ENCODE measurements around the gene ZNF22.
A peak's percentile ranks its signal among the peaks of the same experiment; 100 is the strongest.

Gene ZNF22

DNA sequence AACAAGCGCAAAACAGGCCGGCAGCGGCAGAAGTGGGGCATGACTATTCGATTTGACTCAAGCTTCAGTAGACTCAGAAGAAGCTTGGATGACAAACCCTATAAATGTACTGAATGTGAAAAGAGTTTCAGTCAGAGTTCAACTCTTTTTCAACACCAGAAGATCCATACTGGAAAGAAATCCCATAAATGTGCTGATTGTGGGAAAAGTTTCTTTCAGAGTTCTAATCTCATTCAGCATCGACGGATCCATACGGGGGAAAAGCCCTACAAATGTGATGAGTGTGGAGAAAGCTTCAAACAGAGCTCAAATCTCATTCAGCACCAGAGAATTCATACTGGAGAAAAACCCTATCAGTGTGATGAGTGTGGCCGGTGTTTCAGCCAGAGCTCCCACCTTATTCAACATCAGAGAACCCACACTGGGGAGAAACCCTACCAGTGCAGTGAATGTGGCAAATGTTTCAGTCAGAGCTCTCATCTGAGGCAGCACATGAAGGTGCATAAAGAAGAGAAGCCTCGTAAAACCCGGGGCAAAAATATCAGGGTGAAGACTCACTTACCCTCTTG, 2.8 kb downstream of the ZNF22 start:
- no peak overlapping the region for H4K8ac ChIP-seq (ENCODE audit: low read depth, low read length)
- WGBS (ENCODE audit: extremely low coverage, insufficient coverage, low lambda C conversion rate): no CpG with 5 or more reads among the region's 10 CpGs
- no peak for DNase-seq
- peaks cover 6% of the 10 kb centered on the region for H3K79me1 ChIP-seq (ENCODE audit: low read length)
- no peak overlapping the region for H2AK5ac ChIP-seq (ENCODE audit: low read length)
- peaks cover 13% of the 10 kb centered on the region for H3K79me2 ChIP-seq (ENCODE audit: control insufficient read depth, insufficient read depth, low read length)
- H3K4me3 ChIP-seq (ENCODE audit: low read length): no peak overlapping the region
- H3K36me3 ChIP-seq (ENCODE audit: control insufficient read depth, insufficient read depth, low read length): no peaks in the 10 kb centered on the region
- H3K27me3 ChIP-seq (ENCODE audit: insufficient read depth, low read length, poor library complexity): no peaks in the 10 kb centered on the region
- H3K56ac ChIP-seq (ENCODE audit: low read length): no peak overlapping the region
- no peak overlapping the region for H4K5ac ChIP-seq (ENCODE audit: low read length)
- no peak overlapping the region for H3K4me2 ChIP-seq (ENCODE audit: low read length)
- no peak overlapping the region for H3K18ac ChIP-seq (ENCODE audit: low read length)
- peaks cover 3% of the 10 kb centered on the region for H3K4me1 ChIP-seq (ENCODE audit: control insufficient read depth, low read depth, low read length)
- H2BK15ac ChIP-seq (replicated peaks; ENCODE audit: low read depth): no peak overlapping the region
- no peak overlapping the region for H3K9ac ChIP-seq (ENCODE audit: low read length)
- H2BK5ac ChIP-seq (ENCODE audit: low read length): no peak overlapping the region
- no peak overlapping the region for H2BK120ac ChIP-seq (ENCODE audit: low read depth, low read length)
- no peak overlapping the region for H3K23ac ChIP-seq (ENCODE audit: low read length)
- H3K4ac ChIP-seq (ENCODE audit: low read depth, low read length): no peak overlapping the region
- H3K27ac ChIP-seq (ENCODE audit: low read depth, low read length): no peak overlapping the region

DNA sequence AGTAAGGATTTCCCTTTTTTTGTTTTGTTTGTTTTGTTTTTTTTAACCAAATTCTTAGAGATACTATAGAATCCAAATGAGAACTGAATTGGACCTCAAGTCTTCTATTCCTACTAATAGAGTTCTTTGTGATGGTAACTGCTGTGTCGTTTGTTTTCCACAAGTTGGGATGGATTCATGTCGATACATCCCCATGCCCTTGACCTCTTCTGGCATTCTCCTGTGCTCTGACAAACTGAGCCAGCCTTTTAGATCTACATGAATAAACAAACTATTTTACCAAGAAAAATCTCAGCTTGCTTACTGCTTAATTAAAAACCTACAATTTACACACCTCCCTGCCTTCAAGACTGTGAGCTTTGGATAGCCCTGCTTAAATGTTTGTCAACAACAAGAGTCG, 3.9 kb downstream of the ZNF22 start:
- no peak overlapping the region for H2BK15ac ChIP-seq (replicated peaks; ENCODE audit: low read depth)
- H4K8ac ChIP-seq (ENCODE audit: low read depth, low read length): no peak overlapping the region
- H3K4me1 ChIP-seq (ENCODE audit: control insufficient read depth, low read depth, low read length): peaks cover 3% of the 10 kb centered on the region
- no peak overlapping the region for H2BK5ac ChIP-seq (ENCODE audit: low read length)
- no peak overlapping the region for H2BK120ac ChIP-seq (ENCODE audit: low read depth, low read length)
- H3K4ac ChIP-seq (ENCODE audit: low read depth, low read length): no peak overlapping the region
- no peak overlapping the region for H3K23ac ChIP-seq (ENCODE audit: low read length)
- H3K79me1 ChIP-seq (ENCODE audit: low read length): peaks cover 6% of the 10 kb centered on the region
- DNase-seq: no peak
- peaks cover 13% of the 10 kb centered on the region for H3K79me2 ChIP-seq (ENCODE audit: control insufficient read depth, insufficient read depth, low read length)
- no peak overlapping the region for H3K18ac ChIP-seq (ENCODE audit: low read length)
- no peak overlapping the region for H3K4me3 ChIP-seq (ENCODE audit: low read length)
- H3K56ac ChIP-seq (ENCODE audit: low read length): no peak overlapping the region
- no peak overlapping the region for H3K9ac ChIP-seq (ENCODE audit: low read length)
- no peaks in the 10 kb centered on the region for H3K27me3 ChIP-seq (ENCODE audit: insufficient read depth, low read length, poor library complexity)
- H3K4me2 ChIP-seq (ENCODE audit: low read length): no peak overlapping the region
- H3K27ac ChIP-seq (ENCODE audit: low read depth, low read length): no peak overlapping the region
- H4K5ac ChIP-seq (ENCODE audit: low read length): no peak overlapping the region
- no CpG with 5 or more reads among the region's 3 CpGs for WGBS (ENCODE audit: extremely low coverage, insufficient coverage, low lambda C conversion rate)
- H2AK5ac ChIP-seq (ENCODE audit: low read length): no peak overlapping the region
- no peaks in the 10 kb centered on the region for H3K36me3 ChIP-seq (ENCODE audit: control insufficient read depth, insufficient read depth, low read length)

GRCh38 chr10:45005284-45005683, 4.6 kb downstream of the ZNF22 start:
- no CpG with 5 or more reads among the region's 1 CpG for WGBS (ENCODE audit: extremely low coverage, insufficient coverage, low lambda C conversion rate)
- Histone ChIP-seq H3K23ac (ENCODE audit: low read length) (no peak overlapping the region), H3K79me2 (ENCODE audit: control insufficient read depth, insufficient read depth, low read length) (peaks cover 13% of the 10 kb centered on the region), H3K4me2 (ENCODE audit: low read length) (no peak overlapping the region), H4K8ac (ENCODE audit: low read depth, low read length) (no peak overlapping the region), H3K4me1 (ENCODE audit: control insufficient read depth, low read depth, low read length) (no peaks in the 10 kb centered on the region), H3K4me3 (ENCODE audit: low read length) (no peak overlapping the region), H3K56ac (ENCODE audit: low read length) (no peak overlapping the region), H2BK5ac (ENCODE audit: low read length) (no peak overlapping the region), H3K27me3 (ENCODE audit: insufficient read depth, low read length, poor library complexity) (no peaks in the 10 kb centered on the region), H3K18ac (ENCODE audit: low read length) (no peak overlapping the region), H2BK15ac (replicated peaks; ENCODE audit: low read depth) (no peak overlapping the region), H2AK5ac (ENCODE audit: low read length) (no peak overlapping the region), H3K79me1 (ENCODE audit: low read length) (peaks cover 6% of the 10 kb centered on the region), H2BK120ac (ENCODE audit: low read depth, low read length) (no peak overlapping the region), H4K5ac (ENCODE audit: low read length) (no peak overlapping the region), H3K27ac (ENCODE audit: low read depth, low read length) (no peak overlapping the region), H3K4ac (ENCODE audit: low read depth, low read length) (no peak overlapping the region), H3K36me3 (ENCODE audit: control insufficient read depth, insufficient read depth, low read length) (no peaks in the 10 kb centered on the region), H3K9ac (ENCODE audit: low read length) (no peak overlapping the region)
- DNase-seq: no peak

GRCh38 chr10:45006276-45007030, 5.7 kb downstream of the ZNF22 start:
- no CpG with 5 or more reads among the region's 3 CpGs for WGBS (ENCODE audit: extremely low coverage, insufficient coverage, low lambda C conversion rate)
- H4K8ac ChIP-seq (ENCODE audit: low read depth, low read length): no peak overlapping the region
- H3K18ac ChIP-seq (ENCODE audit: low read length): no peak overlapping the region
- H3K27me3 ChIP-seq (ENCODE audit: insufficient read depth, low read length, poor library complexity): no peaks in the 10 kb centered on the region
- H2AK5ac ChIP-seq (ENCODE audit: low read length): no peak overlapping the region
- H2BK5ac ChIP-seq (ENCODE audit: low read length): no peak overlapping the region
- H3K36me3 ChIP-seq (ENCODE audit: control insufficient read depth, insufficient read depth, low read length): no peaks in the 10 kb centered on the region
- no peak overlapping the region for H3K56ac ChIP-seq (ENCODE audit: low read length)
- no peak overlapping the region for H3K23ac ChIP-seq (ENCODE audit: low read length)
- H2BK15ac ChIP-seq (replicated peaks; ENCODE audit: low read depth): no peak overlapping the region
- DNase-seq: no peak
- H3K27ac ChIP-seq (ENCODE audit: low read depth, low read length): no peak overlapping the region
- H3K4me3 ChIP-seq (ENCODE audit: low read length): no peak overlapping the region
- H4K5ac ChIP-seq (ENCODE audit: low read length): no peak overlapping the region
- peaks cover 4% of the 10 kb centered on the region for H3K79me1 ChIP-seq (ENCODE audit: low read length)
- no peak overlapping the region for H3K9ac ChIP-seq (ENCODE audit: low read length)
- no peak overlapping the region for H3K4me2 ChIP-seq (ENCODE audit: low read length)
- H3K79me2 ChIP-seq (ENCODE audit: control insufficient read depth, insufficient read depth, low read length): peaks cover 10% of the 10 kb centered on the region
- H2BK120ac ChIP-seq (ENCODE audit: low read depth, low read length): no peak overlapping the region
- H3K4me1 ChIP-seq (ENCODE audit: control insufficient read depth, low read depth, low read length): no peaks in the 10 kb centered on the region
- H3K4ac ChIP-seq (ENCODE audit: low read depth, low read length): no peak overlapping the region

- no peak overlapping the region for H2BK5ac ChIP-seq (ENCODE audit: low read length)
- H4K8ac ChIP-seq (ENCODE audit: low read depth, low read length): no peak overlapping the region
- no peak overlapping the region for H3K9ac ChIP-seq (ENCODE audit: low read length)
- H2BK15ac ChIP-seq (replicated peaks; ENCODE audit: low read depth): no peak overlapping the region
- no peak overlapping the region for H4K5ac ChIP-seq (ENCODE audit: low read length)
- no CpG with 5 or more reads among the region's 8 CpGs for WGBS (ENCODE audit: extremely low coverage, insufficient coverage, low lambda C conversion rate)
- H3K18ac ChIP-seq (ENCODE audit: low read length): no peak overlapping the region
- no peak overlapping the region for H2BK120ac ChIP-seq (ENCODE audit: low read depth, low read length)
- no peak overlapping the region for H2AK5ac ChIP-seq (ENCODE audit: low read length)
- H3K79me2 ChIP-seq (ENCODE audit: control insufficient read depth, insufficient read depth, low read length): peaks cover under 1% of the 10 kb centered on the region
- no peak overlapping the region for H3K27ac ChIP-seq (ENCODE audit: low read depth, low read length)
- no peak overlapping the region for H3K4me2 ChIP-seq (ENCODE audit: low read length)
- H3K27me3 ChIP-seq (ENCODE audit: insufficient read depth, low read length, poor library complexity): no peaks in the 10 kb centered on the region
- no peak overlapping the region for H3K56ac ChIP-seq (ENCODE audit: low read length)
- peaks cover 2% of the 10 kb centered on the region for H3K79me1 ChIP-seq (ENCODE audit: low read length)
- H3K4ac ChIP-seq (ENCODE audit: low read depth, low read length): no peak overlapping the region
- no peaks in the 10 kb centered on the region for H3K36me3 ChIP-seq (ENCODE audit: control insufficient read depth, insufficient read depth, low read length)
- no peaks in the 10 kb centered on the region for H3K4me1 ChIP-seq (ENCODE audit: control insufficient read depth, low read depth, low read length)
- DNase-seq: peak; percentile 90
- H3K4me3 ChIP-seq (ENCODE audit: low read length): no peak overlapping the region
- H3K23ac ChIP-seq (ENCODE audit: low read length): no peak overlapping the region
Measured at GRCh38 chr10:45008524-45009161, 7.9 kb downstream of the ZNF22 start.
